Activated T-cell treated with anti-CD3 and anti-CD28 coated beads, Interleukin-2, amount 50 U/mL, for 24 hours (primary cell): ENCODE data around the gene TACC2.
"Not testable (repeated sequence)": the region's sequence is repeated elsewhere in the genome, so short reads cannot be mapped to it uniquely, and the experiment has no call there.

ENCODE experiments used
- DNase-seq: peaks from one replicate; pipeline ENCODE4 v3.0.0-alpha.2; 2020
- H3K27ac Mint-ChIP-seq: 2 replicates; pipeline ENCODE4 v1.8.0; 2020; ENCODE audit warnings: mild to moderate bottlenecking, mixed read lengths
- H3K27me3 Mint-ChIP-seq: 2 replicates; pipeline ENCODE4 v1.8.0; 2020; ENCODE audit warnings: mixed read lengths
- H3K36me3 Mint-ChIP-seq: 2 replicates; pipeline ENCODE4 v1.8.0; 2020; ENCODE audit warnings: low read depth, mixed read lengths
- H3K4me1 Mint-ChIP-seq: 2 replicates; pipeline ENCODE4 v1.8.0; 2020; ENCODE audit warnings: low read depth, mixed read lengths
- H3K4me3 Mint-ChIP-seq: 2 replicates; pipeline ENCODE4 v1.8.0; 2020; ENCODE audit warnings: mild to moderate bottlenecking, moderate library complexity, mixed read lengths
- H3K9me3 Mint-ChIP-seq: 2 replicates; pipeline ENCODE4 v1.8.0; 2020; ENCODE audit warnings: mixed read lengths

The TACC2 gene

GRCh38 chr10:122201401-122201800 is 212.4 kb downstream of the TACC2 start:
- no peaks in the 10 kb centered on the region for H3K4me1 Mint-ChIP-seq
- H3K9me3 Mint-ChIP-seq = no peaks in the 10 kb centered on the region
- no peaks in the 10 kb centered on the region for H3K36me3 Mint-ChIP-seq
- H3K4me3 Mint-ChIP-seq = no peak overlapping the region
- no peak for DNase-seq
- no peak overlapping the region for H3K27ac Mint-ChIP-seq
- H3K27me3 Mint-ChIP-seq = no peaks in the 10 kb centered on the region

DNA sequence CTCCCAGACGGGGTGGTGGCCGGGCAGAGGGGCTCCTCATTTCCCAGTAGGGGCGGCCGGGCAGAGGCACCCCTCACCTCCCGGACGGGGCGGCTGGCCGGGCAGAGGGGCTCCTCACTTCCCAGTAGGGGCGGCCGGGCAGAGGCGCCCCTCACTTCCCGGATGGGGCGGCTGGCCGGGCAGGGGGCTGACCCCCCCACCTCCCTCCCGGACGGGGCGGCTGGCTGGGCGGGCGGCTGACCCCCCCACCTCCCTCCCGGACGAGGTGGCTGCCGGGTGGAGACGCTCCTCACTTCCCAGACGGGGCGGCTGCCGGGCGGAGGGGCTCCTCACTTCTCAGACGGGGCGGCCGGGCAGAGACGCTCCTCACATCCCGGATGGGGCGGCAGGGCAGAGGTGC is 214.2 kb downstream of the TACC2 start:
- H3K36me3 Mint-ChIP-seq, H3K9me3 Mint-ChIP-seq, H3K4me1 Mint-ChIP-seq, H3K27me3 Mint-ChIP-seq, H3K27ac Mint-ChIP-seq, H3K4me3 Mint-ChIP-seq, DNase-seq: not testable (repeated sequence)

GRCh38 chr10:122204691-122205489 is 215.9 kb downstream of the TACC2 start:
- Mint-ChIP-seq H3K9me3 (no peaks in the 10 kb centered on the region), H3K36me3 (no peaks in the 10 kb centered on the region), H3K27me3 (peaks cover 2% of the 10 kb centered on the region), H3K27ac (no peak overlapping the region), H3K4me1 (no peaks in the 10 kb centered on the region), H3K4me3 (no peak overlapping the region)
- DNase-seq = no peak

GRCh38 chr10:122206471-122207065 is 217.6 kb downstream of the TACC2 start:
- no peak for DNase-seq
- Mint-ChIP-seq H3K27ac (no peak overlapping the region), H3K9me3 (no peaks in the 10 kb centered on the region), H3K4me1 (no peaks in the 10 kb centered on the region), H3K36me3 (no peaks in the 10 kb centered on the region), H3K4me3 (no peak overlapping the region), H3K27me3 (peaks cover 2% of the 10 kb centered on the region)

DNA sequence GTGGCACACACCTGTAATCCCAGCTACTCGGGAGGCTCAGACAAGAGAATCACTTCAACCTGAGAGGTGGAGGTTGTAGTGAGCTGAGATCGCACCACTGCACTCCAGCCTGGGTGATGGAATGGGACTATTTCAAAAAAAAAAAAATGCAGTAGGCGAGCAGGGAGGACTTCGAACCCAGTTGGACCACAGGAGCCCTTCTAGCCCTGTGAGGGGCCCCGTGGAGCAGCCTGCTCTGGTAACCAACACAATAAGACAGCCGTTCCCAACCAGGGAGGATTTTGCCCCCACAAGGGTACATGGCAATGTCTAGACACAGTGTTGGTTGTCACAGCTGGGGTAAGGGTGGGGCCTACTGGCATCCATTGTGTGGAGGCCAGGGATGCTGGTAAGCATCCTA is 218.2 kb downstream of the TACC2 start:
- Mint-ChIP-seq H3K4me3 (no peak overlapping the region), H3K27ac (no peak overlapping the region), H3K9me3 (no peaks in the 10 kb centered on the region), H3K27me3 (peaks cover 2% of the 10 kb centered on the region), H3K4me1 (no peaks in the 10 kb centered on the region), H3K36me3 (no peaks in the 10 kb centered on the region)
- DNase-seq = no peak

DNA sequence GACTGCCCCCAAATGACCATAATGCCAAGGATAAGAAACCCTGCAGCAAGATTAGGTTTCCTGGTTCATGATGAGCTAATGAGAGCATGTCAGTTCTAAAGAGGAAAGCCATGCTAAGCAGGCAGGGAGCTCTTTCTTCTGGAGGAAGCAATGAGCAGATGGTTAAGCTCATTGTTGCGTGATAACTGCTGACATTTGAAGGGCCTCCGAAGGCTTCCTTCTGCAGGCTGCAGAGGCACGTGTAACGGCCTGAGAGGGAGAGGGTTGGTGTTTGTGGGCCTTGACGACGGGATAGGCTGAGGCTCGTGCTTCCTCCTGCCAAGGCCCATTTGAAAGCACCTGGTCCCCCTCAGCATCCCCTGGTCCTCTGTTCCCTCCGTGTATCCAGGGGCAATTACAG is 218.6 kb downstream of the TACC2 start:
- peaks cover 2% of the 10 kb centered on the region for H3K27me3 Mint-ChIP-seq

DNA sequence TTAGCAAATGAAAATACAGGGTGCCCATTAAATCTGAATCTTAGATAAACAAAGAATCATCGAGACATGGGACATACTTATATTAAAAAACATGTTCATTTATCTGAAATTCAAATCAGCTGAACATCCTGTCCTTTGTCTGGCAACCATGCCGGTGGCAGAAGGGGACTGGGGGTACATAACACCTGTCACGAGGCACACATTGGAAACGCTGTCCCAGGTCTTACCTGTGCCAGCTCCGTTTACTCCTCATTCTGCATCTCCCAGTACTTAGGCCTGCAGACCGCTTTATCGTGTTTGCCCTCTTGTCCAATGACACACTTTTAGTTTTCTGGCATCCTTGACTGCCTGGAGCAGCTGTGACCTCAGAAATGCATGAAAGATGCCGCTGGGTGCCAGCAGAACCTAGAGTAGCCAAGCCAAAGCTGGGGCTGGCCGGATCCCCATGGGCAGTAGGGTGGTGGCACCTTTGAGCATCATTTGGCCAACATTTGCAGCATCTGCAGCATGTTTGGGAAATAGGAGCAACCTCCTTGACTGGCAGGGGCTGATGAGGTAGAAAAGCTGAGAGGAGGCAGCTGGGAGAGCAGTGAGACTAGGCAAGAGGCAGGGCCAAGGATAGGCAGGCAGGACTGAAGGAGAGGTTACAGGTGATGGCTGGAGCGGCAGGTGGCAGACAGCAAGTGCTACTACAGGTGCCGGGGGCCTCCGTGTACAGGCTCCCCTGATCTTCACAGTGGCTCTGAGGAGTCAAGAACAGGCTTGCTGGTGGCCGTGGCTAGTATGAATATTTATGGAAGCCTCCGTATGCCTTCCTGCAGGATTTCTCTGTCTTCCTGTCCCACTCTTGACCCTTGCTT is 219.8 kb downstream of the TACC2 start:
- H3K27ac Mint-ChIP-seq = no peak overlapping the region
- H3K4me3 Mint-ChIP-seq = no peak overlapping the region
- H3K4me1 Mint-ChIP-seq = no peaks in the 10 kb centered on the region
- H3K36me3 Mint-ChIP-seq = no peaks in the 10 kb centered on the region
- no peak for DNase-seq
- no peaks in the 10 kb centered on the region for H3K9me3 Mint-ChIP-seq
- H3K27me3 Mint-ChIP-seq = peaks cover 2% of the 10 kb centered on the region

More for the DNA sequence above, 218.6 kb downstream of the TACC2 start:
- DNase-seq = no peak
- no peaks in the 10 kb centered on the region for H3K9me3 Mint-ChIP-seq
- H3K4me3 Mint-ChIP-seq = no peak overlapping the region
- no peaks in the 10 kb centered on the region for H3K36me3 Mint-ChIP-seq
- no peaks in the 10 kb centered on the region for H3K4me1 Mint-ChIP-seq
- no peak overlapping the region for H3K27ac Mint-ChIP-seq

- no peaks in the 10 kb centered on the region for H3K9me3 Mint-ChIP-seq
- no peak overlapping the region for H3K4me3 Mint-ChIP-seq
Observed at GRCh38 chr10:122210481-122211265, 221.7 kb downstream of the TACC2 start.

GRCh38 chr10:122213364-122213763 is 224.4 kb downstream of the TACC2 start:
- H3K36me3 Mint-ChIP-seq = no peaks in the 10 kb centered on the region
- no peaks in the 10 kb centered on the region for H3K4me1 Mint-ChIP-seq
- no peaks in the 10 kb centered on the region for H3K9me3 Mint-ChIP-seq
- DNase-seq = no peak
- H3K27me3 Mint-ChIP-seq = peaks cover 11% of the 10 kb centered on the region
- H3K4me3 Mint-ChIP-seq = no peak overlapping the region
- no peak overlapping the region for H3K27ac Mint-ChIP-seq

More at GRCh38 chr10:122210481-122211265, 221.7 kb downstream of the TACC2 start:
- H3K27me3 Mint-ChIP-seq = peaks cover 5% of the 10 kb centered on the region
- H3K36me3 Mint-ChIP-seq = no peaks in the 10 kb centered on the region
- H3K4me1 Mint-ChIP-seq = no peaks in the 10 kb centered on the region
- no peak for DNase-seq
- no peak overlapping the region for H3K27ac Mint-ChIP-seq

- Mint-ChIP-seq H3K4me3 (no peak overlapping the region), H3K9me3 (no peaks in the 10 kb centered on the region), H3K27me3 (peaks cover 13% of the 10 kb centered on the region), H3K4me1 (no peaks in the 10 kb centered on the region), H3K36me3 (no peaks in the 10 kb centered on the region), H3K27ac (no peak overlapping the region)
- no peak for DNase-seq
Observed at GRCh38 chr10:122213766-122214165, 224.8 kb downstream of the TACC2 start.

DNA sequence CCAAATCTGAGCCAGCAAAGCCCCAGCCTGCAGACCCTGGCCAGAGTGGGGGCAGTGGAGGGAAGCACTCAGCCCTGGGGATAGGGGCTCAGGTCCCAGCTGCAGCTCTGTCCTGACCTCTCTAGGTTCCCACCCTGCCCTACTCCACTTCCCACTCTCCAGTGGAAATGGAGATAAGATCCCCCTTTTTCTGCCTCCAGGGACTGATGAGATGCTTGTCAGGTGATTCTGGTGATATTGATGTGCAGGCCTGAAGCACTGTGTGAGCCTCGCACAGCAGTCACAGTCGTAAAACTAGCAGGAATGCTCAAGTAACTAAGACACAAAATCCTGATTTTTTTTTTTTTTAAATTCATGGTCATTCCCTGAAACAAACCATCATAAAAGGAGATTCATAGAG is 227.1 kb downstream of the TACC2 start:
- Mint-ChIP-seq H3K4me3 (no peak overlapping the region), H3K9me3 (no peaks in the 10 kb centered on the region), H3K27ac (no peak overlapping the region), H3K27me3 (peaks cover 13% of the 10 kb centered on the region), H3K4me1 (no peaks in the 10 kb centered on the region), H3K36me3 (no peaks in the 10 kb centered on the region)
- no peak for DNase-seq

DNA sequence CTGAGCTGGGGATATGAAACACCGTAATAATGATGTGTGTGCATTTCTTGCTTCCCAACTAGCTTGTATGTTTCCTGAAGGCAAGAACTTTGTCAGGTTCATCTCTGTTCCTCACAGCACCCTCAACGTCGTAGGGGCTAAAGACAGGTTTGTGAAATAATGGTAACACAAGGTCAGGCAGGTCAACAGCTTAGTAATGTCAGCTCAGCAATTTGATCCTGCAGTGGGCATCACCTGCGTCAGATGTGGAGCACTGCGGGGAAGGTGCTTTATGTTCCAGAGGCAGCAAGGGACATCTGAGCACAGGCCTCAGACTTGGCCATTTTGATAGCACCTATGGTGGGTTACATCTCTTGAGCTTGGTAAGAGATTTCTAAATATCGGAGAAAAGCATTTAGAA is 230.4 kb downstream of the TACC2 start:
- Mint-ChIP-seq H3K4me1 (no peaks in the 10 kb centered on the region), H3K36me3 (no peaks in the 10 kb centered on the region), H3K27me3 (peaks cover 13% of the 10 kb centered on the region), H3K9me3 (no peaks in the 10 kb centered on the region), H3K27ac (no peak overlapping the region), H3K4me3 (no peak overlapping the region)
- no peak for DNase-seq

DNA sequence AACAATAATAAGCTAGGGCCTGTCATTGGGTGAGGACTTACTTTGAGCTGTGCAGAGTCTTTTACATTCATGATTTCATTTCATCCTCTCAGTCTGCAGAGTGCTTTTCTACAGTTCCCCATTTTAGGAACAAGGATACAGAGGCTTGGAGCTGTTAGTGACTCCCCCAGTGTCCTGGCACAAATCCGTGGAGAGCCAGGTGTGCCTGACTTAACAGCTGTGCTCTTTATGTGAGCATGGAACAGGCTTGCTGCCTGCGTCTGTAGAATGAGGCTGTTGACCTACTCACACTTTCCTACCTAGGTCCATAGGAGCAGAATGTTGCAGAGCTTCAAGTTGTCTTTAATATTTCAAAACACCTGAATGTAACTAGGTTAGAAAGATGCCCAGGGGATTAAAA is 231.8 kb downstream of the TACC2 start:
- no peaks in the 10 kb centered on the region for H3K4me1 Mint-ChIP-seq
- no peak overlapping the region for H3K27ac Mint-ChIP-seq
- peaks cover 9% of the 10 kb centered on the region for H3K27me3 Mint-ChIP-seq
- no peaks in the 10 kb centered on the region for H3K36me3 Mint-ChIP-seq
- no peak overlapping the region for H3K4me3 Mint-ChIP-seq
- no peak for DNase-seq
- no peaks in the 10 kb centered on the region for H3K9me3 Mint-ChIP-seq

GRCh38 chr10:122221958-122222357 is 233.0 kb downstream of the TACC2 start:
- Mint-ChIP-seq H3K36me3 (no peaks in the 10 kb centered on the region), H3K4me1 (no peaks in the 10 kb centered on the region), H3K27me3 (peaks cover 11% of the 10 kb centered on the region), H3K9me3 (no peaks in the 10 kb centered on the region), H3K4me3 (no peak overlapping the region), H3K27ac (no peak overlapping the region)
- no peak for DNase-seq
